Inflammatory macrophage treated with lipopolysaccharide for 4 hours (primary cell): ENCODE measurements around the gene CTNNBL1.
A peak's percentile ranks its signal among the peaks of the same experiment; 100 is the strongest.
"Not testable (repeated sequence)": the region's sequence is repeated elsewhere in the genome, so short reads cannot be mapped to it uniquely, and the experiment has no call there.

Experiments
- DNase-seq: peaks from one replicate; pipeline ENCODE4 v3.0.0-alpha.2; 2020

CTNNBL1 gene

GRCh38 chr20:37693635-37694626 is at the start of gene CTNNBL1:
Gene CTNNBL1 (plus strand): TSS chr20:37694030. CDS start chr20:37694123, 93 bp downstream.
- DNase-seq, result peak; percentile 99

- DNase-seq, result no peak
These were observed 49.2 kb upstream of the CTNNBL1 start for GRCh38 chr20:37644605-37645004.

GRCh38 chr20:37647946-37648345 is 45.9 kb upstream of the CTNNBL1 start:
- no peak for DNase-seq

- DNase-seq, result peak; percentile 28
These were observed 44.8 kb upstream of the CTNNBL1 start for GRCh38 chr20:37649017-37649416.

- DNase-seq, result no peak
These were observed 44.0 kb upstream of the CTNNBL1 start for GRCh38 chr20:37649676-37650370.

- DNase-seq, result no peak
These were observed 43.2 kb upstream of the CTNNBL1 start for GRCh38 chr20:37650661-37651060.

GRCh38 chr20:37651932-37652331 is 41.9 kb upstream of the CTNNBL1 start:
- peak; percentile 39 for DNase-seq

GRCh38 chr20:37656945-37657344 is 36.9 kb upstream of the CTNNBL1 start:
- no peak for DNase-seq

GRCh38 chr20:37657924-37658804 is 35.7 kb upstream of the CTNNBL1 start:
- DNase-seq, result no peak

- no peak for DNase-seq
These were observed 32.3 kb upstream of the CTNNBL1 start for GRCh38 chr20:37661519-37661918.

- no peak for DNase-seq
These were observed 31.5 kb upstream of the CTNNBL1 start for GRCh38 chr20:37662308-37662707.

- not testable (repeated sequence) for DNase-seq
These were observed 29.2 kb upstream of the CTNNBL1 start for GRCh38 chr20:37664595-37664994.

- no peak for DNase-seq
These were observed 25.7 kb upstream of the CTNNBL1 start for GRCh38 chr20:37668166-37668565.

GRCh38 chr20:37669062-37669772 is 24.6 kb upstream of the CTNNBL1 start:
- peak; percentile 37 for DNase-seq

- DNase-seq, result no peak
These were observed 24.0 kb upstream of the CTNNBL1 start for GRCh38 chr20:37669773-37670236.

GRCh38 chr20:37670351-37670791 is 23.5 kb upstream of the CTNNBL1 start:
- DNase-seq, result no peak

- no peak for DNase-seq
These were observed 21.7 kb upstream of the CTNNBL1 start for GRCh38 chr20:37672143-37672542.

GRCh38 chr20:37673444-37673843 is 20.4 kb upstream of the CTNNBL1 start:
- no peak for DNase-seq

GRCh38 chr20:37676440-37676839 is 17.4 kb upstream of the CTNNBL1 start:
- DNase-seq, result no peak

- DNase-seq, result no peak
These were observed 15.6 kb upstream of the CTNNBL1 start for GRCh38 chr20:37677969-37678861.

GRCh38 chr20:37679751-37680150 is 14.1 kb upstream of the CTNNBL1 start:
- not testable (repeated sequence) for DNase-seq
